ENCODE data around the gene MYO15B.

The MYO15B gene

DNA sequence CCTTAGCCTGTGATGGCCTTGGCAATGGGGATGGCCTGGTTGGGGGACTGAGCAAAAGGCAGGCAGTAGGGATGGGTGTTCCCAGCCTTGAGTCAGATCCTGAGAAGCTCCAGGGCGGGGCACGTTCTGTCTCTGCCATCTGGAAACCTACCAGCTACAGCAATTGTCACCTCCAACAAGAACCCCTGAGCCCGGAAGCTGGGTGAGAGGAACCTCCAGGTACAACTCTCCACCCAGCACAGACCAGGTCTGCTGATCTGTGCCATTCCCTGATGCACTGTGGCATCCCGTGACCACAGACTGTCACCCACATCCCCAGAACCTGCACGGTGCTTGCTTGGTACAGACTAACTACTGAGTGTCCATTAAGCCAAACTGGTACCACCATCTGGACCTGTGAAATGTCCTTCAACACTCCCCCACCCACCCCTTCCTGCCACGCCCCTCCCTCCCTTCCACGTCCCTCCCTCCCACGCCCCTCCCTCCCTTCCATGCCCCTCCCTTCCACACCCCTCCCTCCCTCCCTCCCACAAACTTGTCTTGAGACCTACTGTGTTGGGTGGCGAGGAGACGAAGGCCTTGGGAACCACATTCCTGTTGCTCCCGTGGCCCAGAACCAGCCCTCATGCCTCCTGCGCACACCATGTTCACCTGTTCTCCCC, 16.6 kb downstream of the MYO15B start:
- DNase-seq, result no peak

- DNase-seq, result no peak
These were observed 18.2 kb downstream of the MYO15B start for GRCh38 chr17:75605790-75606189.

DNA sequence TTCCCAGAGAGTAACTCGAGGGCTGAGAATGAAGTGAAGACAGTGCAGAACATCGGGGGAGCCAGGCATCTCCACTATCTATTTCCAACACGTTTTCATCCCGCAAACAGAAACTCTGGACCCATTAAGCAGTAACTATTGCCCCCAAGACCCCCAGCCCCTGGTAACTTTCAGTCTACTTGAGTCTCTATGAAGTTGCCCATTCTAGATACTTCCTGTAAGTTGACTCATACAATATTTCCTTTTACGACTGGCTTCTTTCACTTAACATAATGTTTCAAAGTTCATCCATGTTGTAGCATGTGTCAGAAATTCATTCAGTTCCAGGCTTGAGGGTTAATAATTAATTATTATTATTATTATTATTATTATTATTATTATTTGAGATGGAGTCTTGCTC, 19.5 kb downstream of the MYO15B start:
- no peak for DNase-seq

DNA sequence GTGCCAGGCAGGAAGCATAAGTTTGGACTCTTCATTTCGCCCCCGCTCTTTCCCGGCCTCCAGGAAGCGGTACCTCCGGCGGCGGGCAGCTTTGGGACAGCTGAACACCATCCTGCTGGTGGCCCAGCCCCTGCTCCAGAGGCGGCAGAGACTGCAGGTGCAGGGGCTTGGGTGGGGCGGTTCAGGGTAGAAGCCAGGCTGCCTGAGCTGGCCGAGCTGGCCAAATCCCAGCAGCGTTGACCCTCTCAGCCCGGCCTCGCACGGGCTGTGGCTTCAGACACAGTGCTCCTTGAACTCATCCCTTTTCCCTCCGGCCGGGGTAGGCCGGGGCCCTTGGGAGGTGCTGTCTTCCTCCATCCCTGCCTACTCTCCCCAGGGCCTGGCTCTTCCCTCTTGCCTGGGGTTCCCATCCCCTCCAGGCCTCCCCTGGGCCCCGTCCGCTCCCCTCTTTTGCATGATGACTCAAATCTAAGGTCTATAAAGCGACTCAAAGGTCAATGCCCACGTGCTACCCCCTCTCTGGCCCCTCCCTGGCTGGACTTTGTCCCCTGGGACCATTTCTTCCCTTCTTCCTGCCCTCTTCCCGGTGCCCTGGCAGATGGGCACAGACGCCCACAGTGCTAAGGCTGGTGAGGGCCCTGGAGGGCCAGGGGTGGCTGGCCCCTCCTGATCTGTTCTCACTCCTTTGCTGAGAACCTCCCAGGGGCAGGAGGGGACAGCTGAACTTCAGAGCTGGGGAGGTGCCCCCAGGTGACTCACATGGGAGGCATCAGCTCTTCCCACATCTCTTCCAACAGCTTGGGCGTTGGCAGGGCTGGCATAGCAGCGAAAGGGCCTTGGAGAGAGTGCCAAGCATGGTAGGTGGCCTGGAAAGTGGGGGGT, 22.7 kb downstream of the MYO15B start:
- no peak for DNase-seq

DNA sequence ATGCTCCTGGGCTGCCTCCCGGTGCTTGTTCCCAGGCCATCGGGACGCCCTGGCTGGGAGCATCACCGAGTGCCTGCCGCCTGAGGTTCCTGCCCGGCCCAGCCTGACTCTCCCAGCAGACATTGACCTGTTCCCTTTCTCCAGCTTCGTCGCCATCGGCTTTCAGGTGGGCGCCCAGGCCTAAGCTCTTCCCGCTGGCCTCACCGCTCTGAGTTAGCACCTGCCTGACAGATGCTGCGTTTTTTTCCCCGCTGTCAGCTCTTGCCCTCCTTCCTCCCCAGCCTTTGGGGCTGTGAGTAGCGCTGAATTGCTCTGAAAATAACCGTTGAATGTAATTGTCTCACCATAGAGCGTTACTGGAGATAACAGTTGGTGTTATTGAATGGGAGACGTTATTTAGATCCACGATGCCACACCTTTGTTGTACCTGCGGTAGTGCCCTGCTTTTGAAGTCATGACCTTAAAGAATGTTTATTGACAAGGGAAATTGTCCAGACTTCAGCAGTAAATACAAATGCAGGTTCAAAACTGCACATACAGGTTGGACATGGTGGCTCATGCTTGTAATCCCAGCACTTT, 24.3 kb downstream of the MYO15B start:
- DNase-seq, result no peak

DNA sequence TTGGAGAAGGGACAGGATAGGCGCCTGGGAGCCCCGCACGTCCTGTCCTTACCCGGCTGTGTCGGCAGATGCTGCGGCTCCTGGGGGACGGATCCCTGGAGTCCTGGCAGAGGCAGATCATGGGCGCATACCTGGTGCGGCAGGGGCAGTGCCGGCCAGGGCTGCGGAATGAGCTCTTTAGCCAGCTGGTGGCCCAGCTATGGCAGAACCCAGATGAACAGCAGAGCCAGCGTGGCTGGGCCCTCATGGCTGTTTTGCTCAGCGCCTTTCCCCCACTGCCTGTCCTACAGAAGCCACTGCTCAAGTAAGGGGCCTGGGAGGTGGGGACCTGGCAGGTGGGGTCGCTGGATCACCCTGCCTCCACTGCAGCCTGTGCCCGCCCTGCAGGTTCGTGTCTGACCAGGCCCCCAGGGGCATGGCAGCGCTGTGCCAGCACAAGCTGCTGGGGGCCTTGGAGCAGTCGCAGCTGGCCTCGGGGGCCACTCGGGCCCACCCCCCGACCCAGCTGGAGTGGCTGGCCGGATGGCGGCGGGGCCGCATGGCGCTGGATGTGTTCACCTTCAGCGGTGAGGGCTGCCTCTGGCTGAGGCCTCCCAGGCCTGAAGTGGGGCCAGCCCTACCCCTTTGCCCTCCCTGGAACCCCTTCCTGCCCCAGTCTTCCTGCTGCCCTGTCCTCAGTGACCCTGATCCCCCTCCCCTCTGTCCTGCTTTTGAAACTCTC, 25.5 kb downstream of the MYO15B start:
- no peak for DNase-seq

DNA sequence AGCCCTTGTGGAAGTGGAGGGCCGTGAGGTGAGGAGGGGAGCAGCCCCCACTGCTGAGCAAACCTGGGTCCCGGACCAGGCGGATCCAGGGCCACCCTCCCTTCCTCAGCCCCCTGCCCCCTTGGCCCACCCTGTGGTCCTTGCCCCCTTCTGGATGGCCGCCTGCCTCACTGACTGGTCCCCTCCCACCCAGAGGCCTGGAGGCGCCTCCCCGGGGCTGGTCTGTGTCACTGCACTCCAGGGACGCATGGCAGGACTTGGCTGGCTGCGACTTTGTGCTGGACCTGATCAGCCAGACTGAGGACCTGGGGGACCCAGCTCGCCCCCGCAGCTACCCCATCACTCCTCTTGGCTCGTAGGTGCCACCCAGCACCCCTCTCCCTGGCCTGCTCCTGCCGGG, 26.4 kb downstream of the MYO15B start:
- no peak for DNase-seq

DNA sequence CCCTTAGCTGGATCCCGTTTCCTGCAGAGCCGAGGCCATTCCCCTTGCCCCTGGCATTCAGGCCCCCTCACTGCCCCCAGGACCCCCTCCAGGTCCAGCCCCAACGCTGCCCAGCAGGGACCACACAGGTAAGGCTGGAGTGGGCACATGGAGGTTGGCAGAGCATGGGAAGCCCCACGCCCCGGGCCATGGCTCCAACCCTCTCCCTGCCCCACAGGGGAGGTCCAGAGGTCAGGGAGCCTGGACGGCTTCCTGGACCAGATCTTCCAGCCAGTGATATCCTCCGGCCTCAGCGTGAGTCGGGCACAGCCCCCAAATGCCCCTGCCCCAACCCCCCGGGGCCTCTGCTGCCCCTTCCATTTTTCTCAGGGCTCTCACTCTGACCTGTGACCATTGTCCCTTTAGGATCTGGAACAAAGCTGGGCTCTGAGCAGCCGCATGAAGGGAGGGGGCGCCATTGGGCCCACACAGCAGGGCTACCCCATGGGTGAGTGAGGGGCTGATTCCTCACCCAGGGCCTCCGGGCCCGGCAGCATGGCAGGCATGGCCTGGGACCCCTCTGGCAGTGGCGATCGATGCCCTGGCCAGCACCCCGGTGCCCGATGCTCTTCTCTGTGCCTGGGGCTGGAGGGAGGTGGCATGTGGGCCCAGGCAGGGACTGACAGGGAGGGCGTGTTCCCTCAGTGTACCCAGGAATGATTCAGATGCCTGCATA, 27.1 kb downstream of the MYO15B start:
- no peak for DNase-seq

DNA sequence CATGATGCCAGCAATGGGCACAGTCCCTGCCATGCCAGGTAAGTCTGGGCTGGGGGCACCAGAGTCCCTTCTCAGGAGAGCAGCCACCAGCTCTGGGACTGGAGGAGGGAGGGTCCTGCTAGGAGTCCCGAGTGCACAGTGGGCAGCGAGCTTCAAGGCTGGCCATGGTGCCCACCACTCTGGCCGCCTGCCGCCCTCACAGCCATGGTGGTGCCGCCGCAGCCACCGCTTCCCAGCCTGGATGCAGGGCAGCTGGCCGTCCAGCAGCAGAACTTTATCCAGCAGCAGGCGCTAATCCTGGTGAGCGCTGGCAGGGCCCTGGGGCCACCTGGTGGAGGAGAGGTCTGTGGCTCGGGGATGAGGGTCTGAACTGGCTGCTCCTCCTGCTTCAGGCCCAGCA, 27.7 kb downstream of the MYO15B start:
- no peak for DNase-seq

GRCh38 chr17:75616521-75617122, 29.0 kb downstream of the MYO15B start:
- DNase-seq, result no peak

GRCh38 chr17:75617218-75617617, 29.6 kb downstream of the MYO15B start:
- no peak for DNase-seq

DNA sequence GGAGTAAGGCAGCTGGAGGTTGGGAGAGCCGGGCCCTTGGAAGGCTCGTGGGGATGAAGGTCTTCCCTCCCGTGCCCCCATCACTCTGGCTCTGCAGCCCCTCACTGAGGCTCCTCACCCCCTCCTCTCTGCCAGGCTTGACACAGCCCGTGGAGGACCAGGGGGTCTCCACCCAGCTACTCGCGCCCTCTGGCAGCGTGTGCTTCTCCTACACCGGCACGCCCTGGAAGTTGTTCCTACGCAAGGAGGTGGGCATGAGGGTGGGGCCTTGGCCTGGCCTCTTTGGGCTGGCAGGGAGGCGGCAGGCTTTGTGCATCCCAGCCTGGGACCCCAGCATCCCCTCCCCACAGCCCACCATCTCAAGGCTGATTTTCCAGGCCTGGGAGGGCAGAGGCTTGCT, 30.1 kb downstream of the MYO15B start:
- DNase-seq, result no peak

- DNase-seq, result peak; percentile 4
These were observed 32.2 kb downstream of the MYO15B start for GRCh38 chr17:75619506-75620431.

DNA sequence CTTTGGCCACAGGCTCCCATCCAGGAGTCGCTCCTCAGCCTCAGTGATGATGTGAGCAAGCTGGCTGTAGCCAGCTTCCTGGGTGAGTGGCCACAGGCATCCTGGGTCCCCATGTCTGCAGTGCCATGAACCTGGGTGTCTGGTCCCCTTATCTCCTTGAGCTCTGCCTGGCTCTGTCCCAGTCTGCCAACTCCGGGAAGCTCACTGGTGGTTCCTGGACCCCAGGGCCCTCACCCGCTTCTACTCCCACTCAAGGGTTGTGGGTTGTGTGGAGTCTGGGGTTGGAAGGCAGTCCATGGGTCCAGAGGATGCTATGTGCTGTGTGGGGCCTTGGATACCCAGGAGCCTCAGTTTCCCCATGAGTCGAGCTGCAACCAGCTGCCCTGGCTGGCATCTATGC, 33.9 kb downstream of the MYO15B start:
- DNase-seq, result no peak

DNA sequence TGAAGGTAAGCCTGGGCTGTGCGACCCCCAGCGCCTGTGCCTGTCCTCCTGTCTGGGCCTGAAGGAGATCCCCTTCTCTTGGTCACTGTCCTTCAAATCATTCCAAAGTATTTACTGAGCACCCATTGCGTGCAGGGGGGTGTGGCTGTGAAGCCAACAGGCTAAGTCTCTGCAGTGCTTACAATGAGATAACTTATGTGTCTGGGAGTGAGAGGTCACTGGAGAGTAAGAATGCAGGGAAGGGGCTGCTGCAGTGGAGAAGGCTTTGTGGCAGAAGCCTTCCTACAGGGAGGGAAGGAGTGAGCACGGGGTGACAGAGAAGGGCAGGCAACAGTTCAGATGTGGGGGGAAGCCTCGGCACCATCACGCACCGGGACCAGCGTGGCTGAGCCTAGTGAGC, 34.5 kb downstream of the MYO15B start:
- no peak for DNase-seq

- no peak for DNase-seq
These were observed 35.2 kb downstream of the MYO15B start for GRCh38 chr17:75622771-75623273.

DNA sequence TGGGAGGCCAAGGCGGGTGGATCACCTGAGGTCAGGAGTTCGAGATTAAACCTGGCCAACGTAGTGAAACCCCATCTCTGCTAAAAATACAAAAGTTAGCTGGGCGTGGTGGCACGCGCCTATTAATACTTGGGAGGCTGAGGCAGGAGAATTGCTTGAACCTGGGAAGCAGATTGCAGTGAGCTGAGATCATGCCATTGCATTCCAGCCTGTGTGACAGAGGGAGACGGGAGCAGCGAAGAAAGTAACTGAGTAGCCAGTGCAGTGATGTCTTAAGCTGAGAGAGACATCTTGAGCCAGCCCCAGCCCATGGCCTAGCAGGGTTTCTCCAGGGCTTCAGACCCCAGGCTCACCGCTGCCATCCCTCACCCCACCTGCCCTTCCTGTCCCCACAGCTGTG, 35.8 kb downstream of the MYO15B start:
- DNase-seq, result no peak

DNA sequence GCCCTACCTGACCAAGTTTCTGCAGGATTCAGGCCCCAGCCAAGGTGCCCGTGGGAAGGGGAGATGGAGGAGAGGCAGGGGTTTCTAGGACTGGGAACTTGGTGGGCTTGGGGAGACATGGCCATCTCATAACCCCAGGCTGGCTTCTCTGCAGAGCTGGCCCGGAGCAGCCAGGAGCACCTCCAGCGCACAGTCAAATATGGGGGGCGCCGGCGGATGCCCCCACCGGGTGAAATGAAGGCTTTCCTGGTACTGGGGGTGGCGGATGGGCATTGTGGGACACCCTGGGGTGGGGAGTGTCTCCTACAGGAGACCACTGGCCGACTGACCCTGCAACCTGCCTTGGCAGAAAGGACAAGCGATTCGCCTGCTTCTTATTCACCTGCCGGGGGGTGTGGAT, 36.4 kb downstream of the MYO15B start:
- no peak for DNase-seq

DNA sequence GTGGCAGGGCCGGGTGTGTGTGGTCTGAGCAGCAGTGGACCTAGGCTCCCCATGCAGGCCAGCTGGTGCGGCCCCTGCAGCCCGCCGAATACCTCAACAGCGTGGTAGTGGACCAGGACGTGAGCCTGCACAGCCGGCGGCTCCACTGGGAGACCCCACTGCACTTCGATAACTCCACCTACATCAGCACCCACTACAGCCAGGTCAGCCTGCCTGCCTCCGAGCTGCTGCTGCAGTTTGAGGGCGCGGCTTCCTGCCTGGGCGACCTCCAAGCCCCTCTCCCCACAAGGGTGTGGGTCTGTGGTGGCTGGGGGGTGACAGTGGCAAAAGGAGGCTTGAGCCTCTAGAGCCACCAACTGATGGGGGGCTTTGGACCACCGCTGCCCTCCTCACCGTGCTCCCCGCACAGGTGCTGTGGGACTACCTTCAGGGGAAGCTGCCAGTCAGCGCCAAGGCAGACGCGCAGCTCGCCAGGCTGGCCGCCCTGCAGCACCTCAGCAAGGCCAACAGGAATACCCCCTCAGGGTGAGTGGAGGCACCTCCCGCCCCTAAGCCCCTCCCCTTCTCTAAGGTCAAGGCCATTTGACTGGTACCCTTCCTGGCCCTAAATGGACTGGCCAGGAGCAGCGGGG, 37.2 kb downstream of the MYO15B start:
- no peak for DNase-seq

DNA sequence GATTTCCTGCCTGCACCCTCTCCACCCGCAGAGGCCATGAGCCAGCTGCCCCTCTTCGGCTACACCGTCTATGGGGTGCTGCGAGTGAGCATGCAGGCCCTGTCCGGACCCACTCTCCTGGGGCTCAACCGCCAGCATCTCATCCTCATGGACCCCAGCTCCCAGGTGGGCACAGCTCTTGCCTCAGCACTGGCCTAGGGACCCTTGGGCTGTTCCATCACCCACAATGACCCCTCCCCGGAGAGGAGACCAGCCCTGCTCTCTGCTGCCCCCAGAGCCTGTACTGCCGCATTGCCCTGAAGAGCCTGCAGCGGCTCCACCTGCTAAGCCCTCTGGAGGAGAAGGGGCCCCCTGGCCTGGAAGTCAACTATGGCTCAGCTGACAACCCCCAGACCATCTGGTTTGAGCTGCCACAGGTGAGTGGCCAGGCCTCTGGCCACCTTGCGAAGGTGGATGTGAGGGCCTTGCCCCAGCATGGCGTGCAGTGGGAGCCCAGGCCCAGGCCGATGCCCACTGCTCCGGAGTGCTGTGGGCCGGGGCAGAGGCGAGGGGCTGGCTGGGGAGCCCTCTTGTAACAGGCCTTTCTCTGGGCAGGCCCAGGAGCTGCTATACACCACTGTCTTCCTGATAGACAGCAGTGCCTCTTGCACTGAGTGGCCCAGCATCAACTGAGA, 38.4 kb downstream of the MYO15B start:
- DNase-seq, result peak; percentile 16

Data from NCI-H1092 treated with DMSO at 0.1 percent for 48 hours (cell line).